ENCODE measurements around the gene AP5B1.

The AP5B1 gene

GRCh38 chr11:65810046-65810868 is 29.5 kb upstream of the AP5B1 start:
- H3K4me3 ChIP-seq (ENCODE audit: low read length): no peak overlapping the region
- no peak for DNase-seq (ENCODE audit: low read depth)
- TF ChIP-seq CTCF (IDR thresholded peaks at IDR 0.05; ENCODE audit: insufficient read depth, low read depth, low read length, missing control alignments): no peak

- DNase-seq (ENCODE audit: low read depth): no peak
- TF ChIP-seq CTCF (IDR thresholded peaks at IDR 0.05; ENCODE audit: insufficient read depth, low read depth, low read length, missing control alignments): no peak
- H3K4me3 ChIP-seq (ENCODE audit: low read length): no peak overlapping the region
These were observed 28.7 kb upstream of the AP5B1 start for GRCh38 chr11:65809496-65809895.

GRCh38 chr11:65808744-65809341 is 28.1 kb upstream of the AP5B1 start:
- no peak for TF ChIP-seq CTCF (IDR thresholded peaks at IDR 0.05; ENCODE audit: insufficient read depth, low read depth, low read length, missing control alignments)
- H3K4me3 ChIP-seq (ENCODE audit: low read length): no peak overlapping the region
- DNase-seq (ENCODE audit: low read depth): no peak

GRCh38 chr11:65806979-65807378 is 26.2 kb upstream of the AP5B1 start:
- no peak for DNase-seq (ENCODE audit: low read depth)
- no peak for TF ChIP-seq CTCF (IDR thresholded peaks at IDR 0.05; ENCODE audit: insufficient read depth, low read depth, low read length, missing control alignments)
- H3K4me3 ChIP-seq (ENCODE audit: low read length): no peak overlapping the region

GRCh38 chr11:65803797-65804492 is 23.2 kb upstream of the AP5B1 start:
- TF ChIP-seq CTCF (IDR thresholded peaks at IDR 0.05; ENCODE audit: insufficient read depth, low read depth, low read length, missing control alignments): no peak
- no peak for DNase-seq (ENCODE audit: low read depth)
- no peak overlapping the region for H3K4me3 ChIP-seq (ENCODE audit: low read length)

GRCh38 chr11:65802841-65803240 is 22.1 kb upstream of the AP5B1 start:
- H3K4me3 ChIP-seq (ENCODE audit: low read length): no peak overlapping the region
- DNase-seq (ENCODE audit: low read depth): no peak
- no peak for TF ChIP-seq CTCF (IDR thresholded peaks at IDR 0.05; ENCODE audit: insufficient read depth, low read depth, low read length, missing control alignments)

Measured in epithelial cell of esophagus (primary cell).